HG03442 (cell line): Measurements from ENCODE around the gene IGF2R.

Experiments used
- ATAC-seq: cut with Tn5 transposase; IDR thresholded peaks from one replicate; pipeline ENCODE4 v1.9.1; 2021; ENCODE audit warnings: mild to moderate bottlenecking, moderate library complexity; ENCODE audit not compliant: unreplicated experiment

IGF2R gene

DNA sequence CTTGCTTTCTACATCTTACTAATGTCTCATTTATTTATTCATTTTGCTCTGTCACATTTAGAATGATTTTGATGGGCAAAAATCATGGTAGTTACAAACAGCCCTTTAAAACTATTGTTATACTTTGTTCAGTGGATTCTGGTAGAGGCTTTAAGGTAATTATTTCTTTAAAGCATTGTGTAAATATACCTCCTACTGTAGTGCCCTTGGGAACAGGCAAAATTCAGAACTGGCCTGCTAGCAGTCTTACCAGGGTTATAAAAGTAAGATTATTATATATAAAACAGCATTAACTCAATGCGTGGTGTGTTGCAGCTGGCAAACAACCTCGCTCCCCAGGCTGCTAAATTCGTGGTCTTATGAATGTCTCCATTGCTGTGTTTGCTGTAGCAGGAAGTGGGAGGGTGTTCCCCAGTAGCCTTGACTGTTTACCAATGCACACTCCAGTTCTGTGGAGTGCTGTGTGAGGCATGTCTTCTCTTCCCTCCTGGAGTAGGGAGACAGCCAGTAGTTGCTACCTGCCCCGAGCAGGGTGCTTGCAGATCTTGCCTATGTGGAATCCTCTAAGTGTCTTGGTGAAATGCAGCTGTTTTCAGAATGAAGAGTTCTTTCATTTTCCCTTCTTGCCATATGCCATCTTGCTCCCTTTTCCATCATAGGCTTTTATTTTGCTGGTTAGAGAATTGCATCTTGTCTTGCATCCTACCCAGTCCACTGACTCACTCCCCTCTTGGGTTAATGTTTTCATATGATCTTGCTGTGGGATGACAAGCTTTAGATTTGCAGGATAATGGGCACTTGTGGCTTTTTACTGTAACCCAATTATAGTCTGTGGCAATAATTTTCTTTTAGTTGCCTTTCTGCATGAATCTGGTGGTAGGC is 45.3 kb downstream of the IGF2R start:
- no peak for ATAC-seq

DNA sequence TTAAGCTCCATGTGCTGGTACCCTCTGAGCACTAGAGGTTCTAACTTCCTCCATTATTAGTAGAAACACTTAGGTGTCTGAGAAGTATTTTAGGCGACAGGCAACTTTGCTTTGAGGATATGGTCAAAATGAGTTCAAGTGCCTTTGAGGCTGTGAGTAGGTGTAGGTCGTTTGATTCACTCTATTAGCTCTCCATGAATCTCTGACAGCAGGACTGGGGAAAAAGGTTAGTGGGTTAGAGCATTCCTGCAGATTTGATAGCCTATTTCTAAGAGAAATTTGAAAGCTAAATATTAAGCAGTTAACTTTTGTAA is 45.9 kb downstream of the IGF2R start:
- ATAC-seq: no peak

DNA sequence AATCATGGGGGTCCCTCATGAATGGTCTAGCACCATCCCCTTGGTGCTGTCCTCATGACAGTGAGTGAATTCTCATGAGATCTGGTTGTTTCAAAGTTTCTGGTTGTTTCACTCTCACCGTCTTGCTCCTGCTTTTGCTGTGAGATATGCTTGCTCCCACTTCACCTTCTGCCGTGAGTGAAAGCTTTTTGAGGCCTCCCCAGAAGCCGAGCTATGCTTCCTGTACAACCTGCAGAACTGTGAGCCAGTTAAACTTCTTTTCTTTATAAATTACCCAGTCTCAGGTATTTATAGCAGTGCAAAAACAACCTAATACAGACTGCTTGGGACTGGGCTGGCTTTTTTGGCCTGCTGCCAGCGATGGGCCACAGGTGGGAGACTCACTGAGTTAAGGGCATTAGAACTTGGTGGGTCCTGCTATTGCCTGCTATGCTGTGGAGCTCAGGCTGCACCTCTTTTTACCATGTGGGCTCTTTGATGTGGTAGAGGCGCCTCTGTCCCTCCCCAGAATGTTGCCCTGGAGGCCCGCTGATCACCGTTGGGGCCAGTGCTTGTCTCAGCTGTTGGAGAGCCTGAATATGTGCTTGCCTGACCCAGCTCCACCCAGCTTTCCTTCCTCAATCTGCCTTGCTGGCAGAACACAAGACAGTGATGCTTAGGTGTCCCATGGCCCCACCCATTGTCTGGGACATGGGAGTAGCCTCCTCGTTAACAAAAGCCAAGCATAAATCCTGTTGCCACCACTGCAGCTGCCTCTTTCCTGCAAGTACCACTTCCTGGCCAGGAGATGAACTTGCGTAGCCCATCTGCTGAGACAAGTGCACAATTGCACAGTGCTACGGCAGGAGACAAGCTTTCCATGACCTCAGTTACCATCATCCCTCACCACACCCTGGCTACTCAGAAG is 47.1 kb downstream of the IGF2R start:
- no peak for ATAC-seq

GRCh38 chr6:160022101-160022500 is 53.2 kb downstream of the IGF2R start:
- ATAC-seq: no peak

DNA sequence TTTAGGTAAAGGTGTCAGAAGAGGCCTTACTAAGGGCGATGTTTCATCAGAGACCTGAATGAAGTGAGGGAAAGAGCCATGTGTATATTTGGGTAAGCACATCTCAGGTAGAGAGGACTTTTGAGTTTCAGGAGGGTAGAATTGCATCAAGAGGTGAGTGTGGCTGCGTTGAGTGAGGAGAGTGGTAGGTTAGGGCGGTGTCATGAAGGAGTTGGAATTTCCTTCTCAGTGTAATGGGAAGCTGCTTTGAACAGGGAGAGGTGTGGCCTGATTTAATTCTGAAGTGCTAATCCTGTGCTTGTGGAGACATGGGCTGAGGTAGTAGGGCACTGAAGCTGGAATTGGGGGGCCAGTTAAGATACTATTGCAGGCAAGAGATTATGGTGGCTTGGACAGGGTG is 53.9 kb downstream of the IGF2R start:
- ATAC-seq: no peak

DNA sequence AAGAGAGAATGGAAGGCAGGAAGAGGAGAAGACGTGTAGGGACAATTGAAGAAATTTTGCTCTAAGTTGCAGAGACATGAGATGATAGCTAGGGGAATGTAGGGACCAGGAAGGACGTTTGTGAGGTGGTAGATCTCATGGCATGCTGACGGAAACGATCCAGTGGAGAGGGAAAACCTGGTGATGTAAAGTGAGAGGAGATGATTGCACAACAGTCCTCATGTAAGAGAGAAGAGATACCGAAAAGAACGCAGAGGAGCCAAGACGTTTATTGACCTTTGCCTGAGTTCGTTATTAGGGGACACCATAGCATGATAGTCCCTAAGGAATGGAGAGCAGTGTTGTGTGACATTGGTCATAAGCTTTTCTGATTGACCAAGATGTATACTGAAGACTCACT is 55.3 kb downstream of the IGF2R start:
- ATAC-seq: no peak

DNA sequence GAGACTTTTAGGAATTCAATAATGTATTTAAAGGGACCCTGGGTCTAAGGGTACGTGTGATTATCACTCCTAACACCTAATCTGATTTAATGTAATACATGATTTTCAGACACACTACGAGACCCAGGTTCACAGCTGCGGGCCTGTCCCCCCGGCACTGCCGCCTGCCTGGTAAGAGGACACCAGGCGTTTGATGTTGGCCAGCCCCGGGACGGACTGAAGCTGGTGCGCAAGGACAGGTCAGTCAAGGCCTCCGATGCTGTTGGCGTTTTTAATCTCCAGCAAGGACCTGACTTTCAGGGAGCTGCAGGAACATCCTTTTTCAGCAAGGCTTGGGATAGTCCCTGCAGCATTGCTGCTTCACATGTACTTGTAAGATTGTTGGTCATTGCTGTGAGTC is 58.2 kb downstream of the IGF2R start:
- no peak for ATAC-seq

DNA sequence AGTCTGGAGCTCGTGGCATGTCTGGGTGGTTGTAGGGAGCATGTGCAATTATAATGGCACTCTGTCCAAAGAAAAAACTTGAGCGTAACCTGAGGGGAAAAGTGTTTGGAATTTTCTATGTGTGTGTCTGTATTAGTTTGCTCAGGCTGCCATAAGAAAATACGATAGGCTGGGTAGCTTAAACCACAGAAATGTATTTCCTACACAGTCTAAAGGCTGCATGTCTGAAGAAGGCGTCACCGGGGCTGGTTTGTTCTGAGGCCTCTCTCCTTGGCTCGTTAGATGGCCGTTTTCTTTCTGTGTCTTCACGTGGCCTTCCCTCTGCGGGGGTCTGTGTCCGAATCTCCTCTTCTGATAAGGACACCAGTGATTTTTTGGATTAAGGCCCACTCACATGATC is 59.0 kb downstream of the IGF2R start:
- no peak for ATAC-seq

DNA sequence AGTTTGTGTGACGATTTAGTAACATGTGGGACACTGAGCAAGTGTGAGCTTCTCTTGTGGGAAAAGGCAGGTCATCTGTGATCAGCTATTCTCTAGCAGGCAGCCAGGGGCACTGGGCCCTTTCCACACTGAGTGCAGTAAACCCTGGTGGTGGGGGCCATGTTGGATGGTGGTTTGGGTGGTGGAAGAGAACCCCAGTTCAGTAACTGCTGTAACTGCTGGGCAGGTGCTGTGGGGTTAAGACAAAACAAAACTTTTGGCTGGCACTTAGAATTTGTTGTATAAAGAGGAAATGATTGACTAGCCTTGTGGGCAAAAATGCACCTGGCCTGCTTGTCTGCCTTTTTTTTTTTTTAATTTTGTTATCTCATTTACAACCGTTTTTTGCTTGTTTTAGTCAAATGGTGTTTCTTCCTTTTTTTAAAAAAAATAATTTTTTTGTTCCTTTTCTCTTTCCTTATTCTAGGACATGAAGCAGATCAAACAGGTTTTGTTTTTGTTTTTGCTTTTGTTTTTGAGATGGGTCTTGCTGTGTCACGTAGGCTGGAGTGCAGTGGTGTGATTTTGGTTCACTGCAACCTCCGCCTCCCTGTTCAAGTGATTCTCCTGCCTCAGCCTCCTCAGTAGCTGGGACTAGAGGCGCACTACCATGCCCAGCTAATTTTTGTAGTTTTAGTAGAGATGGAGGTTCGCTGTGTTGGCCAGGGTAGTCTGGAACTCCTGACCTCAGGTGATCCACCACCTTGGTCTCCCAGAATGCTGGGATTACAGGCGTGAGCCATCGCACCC is 59.8 kb downstream of the IGF2R start:
- no peak for ATAC-seq

- no peak for ATAC-seq
These were observed 60.6 kb downstream of the IGF2R start for GRCh38 chr6:160029525-160029924.

DNA sequence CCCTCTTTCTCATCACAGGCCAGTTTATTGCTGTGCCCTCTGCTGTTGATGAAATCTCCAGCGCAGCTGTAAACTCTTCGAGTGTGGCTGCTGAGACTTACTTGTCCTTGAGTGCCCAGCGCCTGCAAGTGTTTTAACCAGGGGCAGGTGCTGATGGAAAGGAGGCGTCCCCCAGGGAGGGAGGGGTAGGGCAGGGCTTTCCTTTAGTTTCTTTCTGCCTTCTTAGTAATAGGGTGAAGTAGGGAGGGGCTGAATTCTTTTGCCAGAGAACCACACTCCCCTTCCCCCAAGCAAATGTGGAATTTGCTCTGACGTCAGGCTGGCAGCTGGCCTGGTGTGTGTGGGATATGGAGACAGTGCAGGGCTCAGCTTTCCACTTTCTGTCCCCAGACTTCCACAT is 61.2 kb downstream of the IGF2R start:
- ATAC-seq: no peak

DNA sequence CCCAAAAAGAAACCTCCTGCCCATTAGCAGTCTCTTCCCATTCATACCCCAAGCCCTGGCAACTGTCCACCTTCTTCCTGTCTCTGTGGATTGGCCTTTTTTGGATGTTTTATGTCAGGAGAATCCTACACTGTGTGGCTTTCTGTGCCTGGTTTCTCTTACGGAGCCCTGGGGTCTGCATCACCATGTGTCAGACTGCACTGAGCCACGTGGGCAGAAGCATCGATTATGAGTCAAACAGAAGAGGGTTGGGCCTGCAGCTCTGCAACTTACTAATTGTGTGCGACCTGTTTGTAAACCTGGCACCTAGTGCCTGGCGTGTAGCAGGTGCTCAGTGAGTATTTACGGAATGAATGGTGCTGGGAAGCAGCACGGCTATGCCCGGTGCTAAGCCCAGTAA is 62.6 kb downstream of the IGF2R start:
- no peak for ATAC-seq

GRCh38 chr6:160031871-160032270 is 63.0 kb downstream of the IGF2R start:
- no peak for ATAC-seq

GRCh38 chr6:160032538-160032937 is 63.7 kb downstream of the IGF2R start:
- no peak for ATAC-seq

DNA sequence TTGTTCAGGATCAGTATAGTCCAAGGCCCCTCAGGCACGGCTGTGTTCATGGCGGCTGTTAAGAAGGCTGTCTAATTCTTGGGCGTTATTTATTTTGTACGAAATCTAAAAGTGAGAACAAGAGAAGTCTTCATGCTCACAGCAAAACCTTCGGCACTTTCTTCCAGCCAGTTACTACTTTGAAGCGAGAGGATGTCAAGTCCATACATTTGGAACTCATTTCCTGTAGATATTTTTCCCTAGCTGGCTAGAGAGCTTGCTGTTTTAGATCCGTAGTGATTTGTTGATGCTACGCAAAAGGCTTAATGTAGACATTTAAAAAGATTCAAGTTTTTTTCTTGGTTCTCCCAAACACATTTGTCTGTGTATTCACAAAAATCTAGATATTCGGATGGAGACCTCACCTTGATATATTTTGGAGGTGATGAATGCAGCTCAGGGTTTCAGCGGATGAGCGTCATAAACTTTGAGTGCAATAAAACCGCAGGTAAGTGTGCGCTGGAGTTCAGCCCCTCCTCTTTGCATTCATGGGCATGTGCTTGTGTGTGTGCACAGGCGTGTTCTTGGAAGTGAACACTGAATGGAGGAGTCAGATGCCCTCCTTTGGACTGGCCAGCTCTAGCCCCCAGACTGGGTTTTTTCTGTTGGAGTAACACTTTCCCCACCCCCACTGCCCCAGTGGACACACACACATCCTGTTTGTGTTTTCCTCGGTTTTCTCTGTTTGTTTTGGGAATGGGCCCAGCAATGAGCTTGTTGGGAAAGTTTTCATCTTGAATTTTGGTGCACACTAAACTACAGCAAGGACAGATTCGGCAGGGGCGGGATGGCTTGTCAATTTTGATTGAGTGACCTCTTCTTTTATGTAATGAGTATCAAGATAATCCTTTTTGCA is 65.4 kb downstream of the IGF2R start:
- no peak for ATAC-seq

DNA sequence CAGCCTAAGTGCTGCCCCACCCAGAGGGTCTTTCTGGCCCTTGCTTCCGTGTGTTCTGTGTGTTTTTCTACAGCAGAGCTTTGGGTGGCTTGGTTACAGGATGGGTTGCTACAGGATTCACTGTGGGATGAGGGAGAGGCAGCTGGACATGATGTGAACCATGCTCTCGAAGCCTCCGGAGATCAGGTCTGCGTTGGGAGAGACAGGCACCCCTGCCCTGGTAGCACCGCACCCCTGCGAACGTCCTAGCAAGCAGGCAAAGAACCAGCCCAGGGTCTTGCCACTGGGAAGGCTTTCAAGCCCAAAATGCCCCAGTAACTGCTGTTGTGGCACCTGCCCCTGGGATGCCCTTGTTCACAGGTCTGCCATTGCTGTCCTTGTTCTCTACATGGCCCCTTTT is 66.4 kb downstream of the IGF2R start:
- no peak for ATAC-seq

DNA sequence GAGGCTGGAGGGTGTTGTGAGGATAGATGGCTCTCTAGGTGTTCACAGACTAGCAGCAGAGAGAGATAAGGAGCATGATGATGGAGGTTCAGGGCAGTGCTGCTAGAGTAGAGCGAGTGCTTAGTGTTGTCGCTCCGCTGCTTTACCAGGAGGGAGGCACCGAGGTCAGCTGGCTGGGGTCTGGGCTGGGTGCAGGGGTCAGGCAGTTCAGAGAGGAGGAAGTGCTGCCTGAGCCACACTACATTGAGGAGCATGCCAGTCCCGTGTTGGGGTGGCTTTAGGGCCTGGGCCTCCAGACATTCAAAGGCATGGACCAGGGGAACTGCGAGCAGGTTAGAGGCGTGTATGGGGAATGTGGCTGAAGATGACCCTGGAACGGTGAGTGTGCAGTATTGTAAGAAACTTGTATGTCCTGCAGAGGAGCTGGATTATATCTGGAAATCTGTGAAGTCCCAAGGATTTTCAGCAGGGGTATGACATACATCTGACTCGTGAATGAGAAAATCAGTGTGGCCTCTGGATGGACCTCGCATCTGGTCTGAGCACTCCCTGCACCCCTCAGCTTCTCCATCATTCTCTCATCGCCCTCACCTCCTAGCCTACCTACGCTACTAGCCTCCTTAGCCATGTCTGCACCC is 66.9 kb downstream of the IGF2R start:
- ATAC-seq: no peak

DNA sequence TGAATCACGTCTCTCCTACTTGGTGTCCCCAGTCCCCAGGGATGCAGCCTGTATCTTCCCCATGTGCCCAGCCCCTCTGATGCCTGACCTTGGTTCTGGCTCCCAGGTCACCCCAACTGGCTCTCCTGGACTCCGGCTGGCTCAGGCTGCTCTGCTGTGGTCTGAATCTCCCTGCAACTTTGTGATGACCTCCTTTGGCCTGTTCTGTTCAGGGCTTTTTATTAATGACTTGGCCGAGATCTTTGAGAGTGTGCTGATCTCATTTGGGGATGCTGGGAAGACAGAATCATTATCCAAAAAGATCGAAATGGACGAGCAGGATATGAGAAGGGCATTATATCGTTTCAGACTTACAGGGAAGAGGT is 67.4 kb downstream of the IGF2R start:
- no peak for ATAC-seq

DNA sequence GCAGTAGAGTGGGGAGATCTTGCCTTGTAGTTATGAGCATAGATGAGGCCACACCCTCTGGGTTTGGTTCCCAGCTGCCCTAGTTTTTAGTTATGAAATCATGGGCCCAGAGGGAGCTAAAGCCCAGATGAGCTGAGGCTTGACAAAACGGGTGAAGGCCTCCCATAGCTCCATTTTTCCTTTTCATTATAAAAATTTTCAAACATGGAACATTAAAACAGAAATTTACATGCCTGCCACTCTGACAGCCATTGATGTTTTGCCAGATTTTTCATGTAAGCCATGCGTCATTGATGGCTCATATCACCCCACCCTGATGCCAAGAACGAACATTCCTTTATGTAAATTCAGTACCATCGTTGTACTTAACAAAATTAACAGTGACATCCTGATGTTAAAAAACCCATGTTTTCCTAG is 67.9 kb downstream of the IGF2R start:
- no peak for ATAC-seq

GRCh38 chr6:160038479-160038878 is 69.6 kb downstream of the IGF2R start:
- no peak for ATAC-seq
